ENCODE measurements around the gene SCUBE3. TPM values are rescaled to one million over a fixed set of nuclear protein-coding genes. Genes with fewer than 3 reads are reported as not detected.

The SCUBE3 gene
- total RNA-seq: 0.51 and 1.2 TPM in 2 replicates

DNA sequence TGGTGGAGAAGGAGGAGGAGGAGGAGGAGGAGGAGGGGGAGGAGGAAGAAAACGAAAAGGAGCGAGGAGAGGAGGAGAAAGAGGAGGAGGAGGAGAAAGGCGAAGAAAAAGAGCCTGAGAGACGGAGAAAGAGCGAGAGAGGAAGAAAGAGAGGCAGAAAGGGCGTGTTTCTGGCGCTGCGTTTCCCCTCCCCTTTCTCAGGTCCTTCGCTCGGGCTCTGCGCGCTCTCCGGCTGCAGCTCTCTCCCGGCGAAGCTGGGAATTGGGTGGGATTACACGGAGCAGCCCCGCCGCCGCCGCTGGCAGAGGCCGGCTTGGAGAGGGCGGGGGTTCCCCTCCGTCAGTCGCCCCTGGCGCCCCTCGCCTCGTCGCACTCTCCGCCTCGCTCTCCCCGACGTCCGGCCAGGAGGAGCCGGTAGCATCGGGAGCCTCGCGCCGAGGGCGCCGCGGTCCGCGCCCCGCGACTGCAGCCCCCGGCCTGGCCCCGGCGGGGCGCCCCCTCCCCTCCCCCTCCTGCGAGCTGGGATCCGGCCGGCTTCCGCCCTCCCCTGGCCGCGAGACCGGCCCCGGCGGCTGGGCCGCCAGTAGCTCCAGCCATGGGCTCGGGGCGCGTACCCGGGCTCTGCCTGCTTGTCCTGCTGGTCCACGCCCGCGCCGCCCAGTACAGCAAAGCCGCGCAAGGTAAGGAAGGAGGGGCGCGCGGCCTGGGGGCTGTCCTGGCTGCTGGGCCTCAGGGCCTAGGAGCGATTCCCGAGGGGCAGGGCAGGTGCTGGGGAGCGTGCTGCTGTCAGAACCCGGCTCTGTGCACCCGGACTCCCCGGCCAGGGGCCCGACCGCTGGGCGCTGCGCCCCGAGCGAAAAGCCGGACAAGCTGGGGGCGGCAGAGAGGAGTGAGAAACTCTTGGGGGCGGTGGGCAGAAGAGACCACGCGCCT, at the start of gene SCUBE3:
Gene SCUBE3, plus strand, starts transcription at position 133 of the 933 bp plus-strand sequence. Its CDS starts 463 bp downstream, at position 596.
- TF ChIP-seq, protein P1, sequence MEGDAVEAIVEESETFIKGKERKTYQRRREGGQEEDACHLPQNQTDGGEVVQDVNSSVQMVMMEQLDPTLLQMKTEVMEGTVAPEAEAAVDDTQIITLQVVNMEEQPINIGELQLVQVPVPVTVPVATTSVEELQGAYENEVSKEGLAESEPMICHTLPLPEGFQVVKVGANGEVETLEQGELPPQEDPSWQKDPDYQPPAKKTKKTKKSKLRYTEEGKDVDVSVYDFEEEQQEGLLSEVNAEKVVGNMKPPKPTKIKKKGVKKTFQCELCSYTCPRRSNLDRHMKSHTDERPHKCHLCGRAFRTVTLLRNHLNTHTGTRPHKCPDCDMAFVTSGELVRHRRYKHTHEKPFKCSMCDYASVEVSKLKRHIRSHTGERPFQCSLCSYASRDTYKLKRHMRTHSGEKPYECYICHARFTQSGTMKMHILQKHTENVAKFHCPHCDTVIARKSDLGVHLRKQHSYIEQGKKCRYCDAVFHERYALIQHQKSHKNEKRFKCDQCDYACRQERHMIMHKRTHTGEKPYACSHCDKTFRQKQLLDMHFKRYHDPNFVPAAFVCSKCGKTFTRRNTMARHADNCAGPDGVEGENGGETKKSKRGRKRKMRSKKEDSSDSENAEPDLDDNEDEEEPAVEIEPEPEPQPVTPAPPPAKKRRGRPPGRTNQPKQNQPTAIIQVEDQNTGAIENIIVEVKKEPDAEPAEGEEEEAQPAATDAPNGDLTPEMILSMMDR (conservative IDR thresholded peaks at IDR 0.05; ENCODE audit: low read depth, low read length): no peak

GRCh38 chr6:35164277-35164676, 49.5 kb upstream of the SCUBE3 start:
- TF ChIP-seq, protein P1 (conservative IDR thresholded peaks at IDR 0.05; ENCODE audit: low read depth, low read length): no peak
- no peak overlapping the region for H3K4me3 ChIP-seq (ENCODE audit: low read depth, low read length)
- no peak for DNase-seq (ENCODE audit: low read depth)

More for the DNA sequence above, at the start of gene SCUBE3:
- no peak for DNase-seq (ENCODE audit: low read depth)
- H3K4me3 ChIP-seq (ENCODE audit: low read depth, low read length): peak within 1 kb of the TSS; percentile 50

GRCh38 chr6:35164868-35165267, 48.9 kb upstream of the SCUBE3 start:
- no peak overlapping the region for H3K4me3 ChIP-seq (ENCODE audit: low read depth, low read length)
- TF ChIP-seq, protein P1 (conservative IDR thresholded peaks at IDR 0.05; ENCODE audit: low read depth, low read length): no peak
- no peak for DNase-seq (ENCODE audit: low read depth)

DNA sequence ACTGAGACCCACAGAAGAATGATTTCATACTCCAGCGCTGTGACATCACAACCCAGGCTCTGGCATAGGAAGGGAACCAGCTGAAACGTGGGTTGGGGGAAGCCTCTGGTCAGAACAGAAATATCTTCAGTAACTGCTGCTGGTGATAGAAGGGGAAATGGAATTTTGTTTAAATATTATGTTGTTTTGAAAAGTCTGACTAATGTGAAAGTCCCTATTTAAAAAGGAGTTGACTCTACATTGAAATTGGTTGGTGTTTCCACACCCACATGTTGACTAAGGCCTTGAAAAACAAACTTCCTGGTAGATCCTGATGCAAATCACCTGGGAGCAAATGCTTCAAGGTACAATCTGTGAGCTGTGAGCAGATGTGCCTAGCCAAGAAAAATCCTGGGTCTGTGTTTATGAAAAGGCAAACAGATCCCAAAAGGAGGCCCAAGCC, 48.1 kb upstream of the SCUBE3 start:
- TF ChIP-seq, protein P1 (conservative IDR thresholded peaks at IDR 0.05; ENCODE audit: low read depth, low read length): no peak
- H3K4me3 ChIP-seq (ENCODE audit: low read depth, low read length): no peak overlapping the region
- no peak for DNase-seq (ENCODE audit: low read depth)

- no peak overlapping the region for H3K4me3 ChIP-seq (ENCODE audit: low read depth, low read length)
- TF ChIP-seq, protein P1 (conservative IDR thresholded peaks at IDR 0.05; ENCODE audit: low read depth, low read length): no peak
- no peak for DNase-seq (ENCODE audit: low read depth)
Observed at GRCh38 chr6:35166116-35166515, 47.6 kb upstream of the SCUBE3 start.

- DNase-seq (ENCODE audit: low read depth): no peak
- no peak overlapping the region for H3K4me3 ChIP-seq (ENCODE audit: low read depth, low read length)
- TF ChIP-seq, protein P1 (conservative IDR thresholded peaks at IDR 0.05; ENCODE audit: low read depth, low read length): no peak
Observed at GRCh38 chr6:35166520-35166919, 47.2 kb upstream of the SCUBE3 start.

Data from epithelial cell of proximal tubule (primary cell).